HepG2 (cell line): ENCODE data around the gene HOXD4. TPM values are rescaled to one million over a fixed set of nuclear protein-coding genes. Genes with fewer than 3 reads are reported as not detected.

Experiments
- ATAC-seq: fragments of 200-7000 bp; cut with Tn5 transposase; 3 replicates; pipeline ENCODE4 v1.9.1; 2020; ENCODE audit warnings: mild to moderate bottlenecking, moderate library complexity
- BruUV-seq: library from RNA; stranded (reverse); fragments of 400-500 nt; replicated peaks from 2 replicates; lab custom pipeline; 2021; lab: Mats Ljungman, UMichigan
- CTCF ChIA-PET: fragments of 300-600 bp; formaldehyde crosslinking; extraction: SDS; loops from one replicate; lab custom pipeline; 2021; ENCODE audit warnings: low total read pairs, inconsistent platforms, low intra/inter-chr PET ratio; lab: Yijun Ruan, JAX
- POLR2A ChIA-PET: fragments of 350-600 bp; sonication (Branson Sonifier 250); formaldehyde crosslinking; loops from one replicate; lab custom pipeline; 2020; ENCODE audit warnings: antibody characterized with exemption, inconsistent platforms; lab: Yijun Ruan, JAX
- DNase-seq: peaks from one replicate; pipeline ENCODE4 v3.0.0-alpha.2; 2015; ENCODE audit warnings: low spot score
- FAIRE-seq: peaks from 3 replicates; lab custom pipeline; 2011; peaks lifted over from hg19 to GRCh38; lab: Jason Lieb, UNC
- H2AFZ ChIP-seq: one replicate; pipeline ENCODE4 v1.6.1; 2011; ENCODE audit warnings: low read length, inconsistent platforms
- H3K27ac ChIP-seq: fragments of 300-600 bp; 3 replicates; pipeline ENCODE4 v1.8.0; 2011; ENCODE audit warnings: mixed run types, mild to moderate bottlenecking, mixed read lengths, low read length, inconsistent platforms; ENCODE audit not compliant: insufficient read depth; ENCODE audit errors: extremely low read length
- H3K27me3 ChIP-seq, 2 experiments: fragments of 200-600 bp in 1 of 2; 2 replicates in 1 of 2; 3 replicates in 1 of 2; pipeline versions ENCODE4 v1.6.0 to v1.8.0; 2011; ENCODE audit warnings: low read length in 2 of 2, mild to moderate bottlenecking in 2 of 2, moderate library complexity in 2 of 2, inconsistent platforms in 1 of 2; ENCODE audit not compliant: insufficient read depth in 2 of 2, control insufficient read depth in 1 of 2
- H3K36me3 ChIP-seq, 2 experiments: fragments of 200-600 bp in 1 of 2; replicated peaks in 1 of 2; 2 replicates in 1 of 2; 3 replicates in 1 of 2; pipeline versions ENCODE4 v1.5.1 to v1.8.0; 2011; ENCODE audit warnings: low read length in 2 of 2, inconsistent platforms in 1 of 2; ENCODE audit not compliant: insufficient read depth in 2 of 2, control insufficient read depth in 1 of 2
- H3K4me1 ChIP-seq: 2 replicates; pipeline ENCODE4 v1.5.1; 2012; ENCODE audit warnings: low read length, inconsistent platforms; ENCODE audit not compliant: insufficient read depth
- H3K4me2 ChIP-seq: 2 replicates; pipeline ENCODE4 v1.6.0; 2011; ENCODE audit warnings: low read depth, low read length, inconsistent platforms
- H3K4me3 ChIP-seq, 3 experiments: fragments of 200-600 bp in 1 of 3; sonication (generic), shearing (Covaris generic) in 1 of 3; replicated peaks in 1 of 3; 2 replicates each; pipeline ENCODE4 v1.5.1; 2011 to 2016; ENCODE audit warnings: low read length in 3 of 3, inconsistent platforms in 2 of 3, low read depth in 2 of 3, mild to moderate bottlenecking in 2 of 3, control low read depth in 1 of 3, mixed read lengths in 1 of 3; ENCODE audit not compliant: insufficient read depth in 1 of 3
- H3K79me2 ChIP-seq: one replicate; pipeline ENCODE4 v1.6.1; 2011; ENCODE audit warnings: low read length, inconsistent platforms; ENCODE audit not compliant: insufficient read depth
- H3K9ac ChIP-seq: 2 replicates; pipeline ENCODE4 v1.6.0; 2011; ENCODE audit warnings: mild to moderate bottlenecking, low read depth, low read length, inconsistent platforms; ENCODE audit not compliant: insufficient read depth
- H3K9me3 ChIP-seq: 2 replicates; pipeline ENCODE4 v1.5.1; 2012; ENCODE audit warnings: mild to moderate bottlenecking, low read length
- H4K20me1 ChIP-seq: 2 replicates; pipeline ENCODE4 v1.6.0; 2011; ENCODE audit warnings: inconsistent platforms, mild to moderate bottlenecking, low read length, moderate library complexity; ENCODE audit not compliant: insufficient read depth
- ATM ChIP-seq: fragments of 450-650 bp; IDR thresholded peaks from 2 replicates; pipeline ENCODE4 v1.7.1; 2017; ENCODE audit warnings: mild to moderate bottlenecking, borderline replicate concordance
- BCL6 ChIP-seq: IDR thresholded peaks from 2 replicates; pipeline ENCODE4 v1.6.1; 2016; ENCODE audit warnings: missing genetic modification reagents, missing compliant biosample characterization
- CCAR2 ChIP-seq: fragments of 200-400 bp; formaldehyde crosslinking; optimal IDR thresholded peaks from 2 replicates; pipeline ENCODE3; 2018; ENCODE audit warnings: low read depth, mild to moderate bottlenecking, low read length, moderate library complexity
- KLF13 ChIP-seq: sonication (generic); formaldehyde crosslinking; IDR thresholded peaks from 2 replicates; pipeline ENCODE4 v1.4.0; 2020; ENCODE audit warnings: mild to moderate bottlenecking, missing genetic modification reagents
- MED8 ChIP-seq: sonication (generic); formaldehyde crosslinking; IDR thresholded peaks from 2 replicates; pipeline ENCODE4 v1.8.1; 2023; ENCODE audit warnings: mild to moderate bottlenecking, missing genetic modification reagents; ENCODE audit not compliant: insufficient replicate concordance
- NBN ChIP-seq: fragments of 450-650 bp; conservative IDR thresholded peaks from 2 replicates; pipeline ENCODE4 v1.6.1; 2017
- PRPF4 ChIP-seq: fragments of 200-400 bp; formaldehyde crosslinking; IDR thresholded peaks from 2 replicates; pipeline ENCODE4 v1.6.1; 2016; ENCODE audit warnings: low read length, low read depth; ENCODE audit not compliant: poor library complexity, severe bottlenecking
- SCMH1 ChIP-seq: sonication (generic); formaldehyde crosslinking; IDR thresholded peaks from 2 replicates; pipeline ENCODE4 v1.9.0; 2021; ENCODE audit warnings: missing genetic modification reagents, mild to moderate bottlenecking, borderline replicate concordance
- SOX6 ChIP-seq, 2 experiments: fragments of 450-650 bp in 1 of 2; sonication (generic) in 1 of 2; formaldehyde crosslinking in 1 of 2; IDR thresholded peaks; 2 replicates each; pipeline versions ENCODE4 v1.4.0 to v1.6.1; 2017 to 2020; ENCODE audit warnings: antibody characterized with exemption in 1 of 2, mild to moderate bottlenecking in 1 of 2, missing genetic modification reagents in 1 of 2
- SRSF1 ChIP-seq: fragments of 200-400 bp; formaldehyde crosslinking; optimal IDR thresholded peaks from 2 replicates; pipeline ENCODE3; 2017; ENCODE audit warnings: mild to moderate bottlenecking, low read depth, low read length, moderate library complexity
- ZBTB38 ChIP-seq: sonication (generic); formaldehyde crosslinking; IDR thresholded peaks from 2 replicates; pipeline ENCODE4 v1.5.1; 2020; ENCODE audit warnings: mild to moderate bottlenecking, missing genetic modification reagents
- ZNF20 ChIP-seq: sonication (generic); formaldehyde crosslinking; IDR thresholded peaks from 2 replicates; pipeline ENCODE4 v1.4.0; 2020; ENCODE audit warnings: mild to moderate bottlenecking, moderate library complexity, missing genetic modification reagents
- ZNF33A ChIP-seq: sonication (generic); formaldehyde crosslinking; IDR thresholded peaks from 2 replicates; pipeline ENCODE4 v1.5.1; 2020; ENCODE audit warnings: missing genetic modification reagents, mild to moderate bottlenecking, moderate library complexity, borderline replicate concordance
- ZNF776 ChIP-seq: sonication (generic); formaldehyde crosslinking; IDR thresholded peaks from 2 replicates; pipeline ENCODE4 v1.4.0; 2020; ENCODE audit warnings: mild to moderate bottlenecking, missing genetic modification reagents
- WGBS: methylation state at CpG from one replicate; pipeline ENCODE4 v1.1.6; 2017; ENCODE audit warnings: low lambda C conversion rate; 5-methylcytosine and 5-hydroxymethylcytosine counted together
- in situ Hi-C: cut with HindIII; loops from 2 replicates; pipeline ENCODE4 v1.10.0; 2017; ENCODE audit warnings: low pct_unique_long_range_greater_than_20kb; ENCODE audit not compliant: extremely low pct_ligation_motif_present
- intact Hi-C: fragments of 100-400 bp; cut with micrococcal nuclease; formaldehyde crosslinking; loops from one replicate; pipeline ENCODE4 v1.10.0; 2022; ENCODE audit not compliant: unreplicated experiment
- polyA plus RNA-seq, 8 experiments: library from polyadenylated mRNA; depleted of rRNA in 3 of 8; stranded (reverse) in 7 of 8; unstranded in 1 of 8; fragments of >200 nt; fragmentation: Illumina TruSeq in 4 of 8; extraction: Trizol in 4 of 8; gene quantifications; 2 replicates each; pipeline versions ENCODE4 v1.2.1 to v1.2.3, GENCODE V29; 2011 to 2016; ENCODE audit warnings: low read depth in 4 of 8, missing spikeins in 1 of 8, mixed read lengths in 1 of 8; ENCODE audit not compliant: insufficient read depth in 1 of 8
- total RNA-seq, 5 experiments: library from RNA; depleted of rRNA; stranded (reverse); fragments of >200 nt; fragmentation: Illumina TruSeq; extraction: Trizol; gene quantifications; 2 replicates each; pipeline ENCODE4 v1.2.3, GENCODE V29; 2016; ENCODE audit warnings: low read depth in 1 of 5
- TF ChIP-seq, protein P1 (sequence below): sonication (generic); formaldehyde crosslinking; IDR thresholded peaks from 2 replicates; pipeline ENCODE4 v1.4.0; 2020; ENCODE audit warnings: missing genetic modification reagents, borderline replicate concordance
- TF ChIP-seq, protein P2 (sequence below): sonication (generic); formaldehyde crosslinking; IDR thresholded peaks from 2 replicates; pipeline ENCODE4 v1.4.0; 2020; ENCODE audit warnings: missing genetic modification reagents
- TF ChIP-seq, protein P3 (sequence below): sonication (generic); formaldehyde crosslinking; IDR thresholded peaks from 2 replicates; pipeline ENCODE4 v1.4.0; 2020; ENCODE audit warnings: mild to moderate bottlenecking, missing genetic modification reagents

Gene HOXD4
- total and polyA plus RNA-seq, 2 of the 13 experiments (the other 11 are each of a cell fraction or from before 2014, with no cell fraction given) = not detected

DNA sequence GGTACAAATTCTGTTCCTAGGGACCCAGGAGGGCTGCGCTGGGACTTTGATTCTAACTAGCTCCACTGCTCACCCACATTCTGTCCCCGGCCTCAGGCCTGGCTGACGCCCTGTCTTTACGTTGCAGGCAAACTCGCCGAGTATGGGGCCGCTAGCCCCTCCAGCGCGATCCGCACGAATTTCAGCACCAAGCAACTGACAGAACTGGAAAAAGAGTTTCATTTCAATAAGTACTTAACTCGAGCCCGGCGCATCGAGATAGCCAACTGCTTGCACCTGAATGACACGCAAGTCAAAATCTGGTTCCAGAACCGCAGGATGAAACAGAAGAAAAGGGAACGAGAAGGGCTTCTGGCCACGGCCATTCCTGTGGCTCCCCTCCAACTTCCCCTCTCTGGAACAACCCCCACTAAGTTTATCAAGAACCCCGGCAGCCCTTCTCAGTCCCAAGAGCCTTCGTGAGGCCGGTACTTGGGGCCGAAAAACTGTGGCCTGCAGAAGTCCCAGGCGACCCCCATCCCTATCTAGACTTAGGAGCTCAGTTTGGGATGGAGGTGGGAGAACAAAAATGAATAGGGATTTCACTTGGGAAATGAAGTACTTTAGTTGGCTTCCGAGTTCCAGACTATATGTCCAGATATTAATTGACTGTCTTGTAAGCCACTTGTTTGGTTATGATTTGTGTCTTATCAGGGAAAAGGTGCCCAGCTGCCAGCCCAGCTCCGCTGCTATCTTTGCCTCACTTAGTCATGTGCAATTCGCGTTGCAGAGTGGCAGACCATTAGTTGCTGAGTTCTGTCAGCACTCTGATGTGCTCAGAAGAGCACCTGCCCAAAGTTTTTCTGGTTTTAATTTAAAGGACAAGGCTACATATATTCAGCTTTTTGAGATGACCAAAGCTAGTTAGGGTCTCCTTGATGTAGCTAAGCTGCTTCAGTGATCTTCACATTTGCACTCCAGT lies 38.6 kb downstream of the HOXD4 start:
- TF ChIP-seq CCAR2 (peak; percentile 52), NBN (no peak), SOX6 (IDR thresholded peaks at IDR 0.05) (no peak), SOX6 (CRISPR knock-in tag; IDR thresholded peaks at IDR 0.05) (peak; percentile 18; the same call in 1 of the 2 replicates), ZNF20 (CRISPR knock-in tag) (0 out of 2 replicates have a peak, but pooled peaks have one; percentile 51), BCL6 (no peak), ATM (no peak), SCMH1 (CRISPR knock-in tag) (no peak), PRPF4 (peak; percentile 29), ZBTB38 (peak; percentile 70; the same call in 1 of the 2 replicates), KLF13 (CRISPR knock-in tag) (no peak), ZNF776 (CRISPR knock-in tag) (0 out of 2 replicates have a peak, but pooled peaks have one; percentile 22), SRSF1 (no peak), ZNF33A (CRISPR knock-in tag) (no peak), MED8 (CRISPR knock-in tag) (peak; percentile 56)
- TF ChIP-seq, protein P1, sequence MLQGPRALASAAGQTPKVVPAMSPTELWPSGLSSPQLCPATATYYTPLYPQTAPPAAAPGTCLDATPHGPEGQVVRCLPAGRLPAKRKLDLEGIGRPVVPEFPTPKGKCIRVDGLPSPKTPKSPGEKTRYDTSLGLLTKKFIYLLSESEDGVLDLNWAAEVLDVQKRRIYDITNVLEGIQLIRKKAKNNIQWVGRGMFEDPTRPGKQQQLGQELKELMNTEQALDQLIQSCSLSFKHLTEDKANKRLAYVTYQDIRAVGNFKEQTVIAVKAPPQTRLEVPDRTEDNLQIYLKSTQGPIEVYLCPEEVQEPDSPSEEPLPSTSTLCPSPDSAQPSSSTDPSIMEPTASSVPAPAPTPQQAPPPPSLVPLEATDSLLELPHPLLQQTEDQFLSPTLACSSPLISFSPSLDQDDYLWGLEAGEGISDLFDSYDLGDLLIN (CRISPR knock-in tag) = no peak
- TF ChIP-seq, protein P2, sequence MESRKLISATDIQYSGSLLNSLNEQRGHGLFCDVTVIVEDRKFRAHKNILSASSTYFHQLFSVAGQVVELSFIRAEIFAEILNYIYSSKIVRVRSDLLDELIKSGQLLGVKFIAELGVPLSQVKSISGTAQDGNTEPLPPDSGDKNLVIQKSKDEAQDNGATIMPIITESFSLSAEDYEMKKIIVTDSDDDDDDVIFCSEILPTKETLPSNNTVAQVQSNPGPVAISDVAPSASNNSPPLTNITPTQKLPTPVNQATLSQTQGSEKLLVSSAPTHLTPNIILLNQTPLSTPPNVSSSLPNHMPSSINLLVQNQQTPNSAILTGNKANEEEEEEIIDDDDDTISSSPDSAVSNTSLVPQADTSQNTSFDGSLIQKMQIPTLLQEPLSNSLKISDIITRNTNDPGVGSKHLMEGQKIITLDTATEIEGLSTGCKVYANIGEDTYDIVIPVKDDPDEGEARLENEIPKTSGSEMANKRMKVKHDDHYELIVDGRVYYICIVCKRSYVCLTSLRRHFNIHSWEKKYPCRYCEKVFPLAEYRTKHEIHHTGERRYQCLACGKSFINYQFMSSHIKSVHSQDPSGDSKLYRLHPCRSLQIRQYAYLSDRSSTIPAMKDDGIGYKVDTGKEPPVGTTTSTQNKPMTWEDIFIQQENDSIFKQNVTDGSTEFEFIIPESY (CRISPR knock-in tag) = 0 out of 2 replicates have a peak, but pooled peaks have one; percentile 19
- TF ChIP-seq, protein P3, sequence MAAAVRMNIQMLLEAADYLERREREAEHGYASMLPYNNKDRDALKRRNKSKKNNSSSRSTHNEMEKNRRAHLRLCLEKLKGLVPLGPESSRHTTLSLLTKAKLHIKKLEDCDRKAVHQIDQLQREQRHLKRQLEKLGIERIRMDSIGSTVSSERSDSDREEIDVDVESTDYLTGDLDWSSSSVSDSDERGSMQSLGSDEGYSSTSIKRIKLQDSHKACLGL (CRISPR knock-in tag) = no peak
- peaks cover 72% of the 10 kb centered on the region for H3K4me1 ChIP-seq
- H3K4me2 ChIP-seq = peak overlapping the region; percentile 89
- no peak overlapping the region for H2AFZ ChIP-seq
- in situ Hi-C loops (no loop called here), intact Hi-C loops (loop anchor here (5.0 kb wide), 1 partner anchor 77 kb away; the partner anchor contains the start of gene MTX2)
- WGBS = 85% methylated on average over 27 of the region's 28 CpGs
- H3K4me3 ChIP-seq = peak overlapping the region; percentile 59 to 72 (median 68)
- no peak for ATAC-seq
- H3K27me3 ChIP-seq = peaks cover 0 to 11% of the 10 kb centered on the region in 2 experiments; a peak in 1 of 5 replicates
- CTCF ChIA-PET = no interaction called here
- H3K27ac ChIP-seq = no peak overlapping the region
- DNase-seq = no peak
- POLR2A ChIA-PET = no interaction called here
- no peaks in the 10 kb centered on the region for H4K20me1 ChIP-seq
- no peaks in the 10 kb centered on the region for H3K36me3 ChIP-seq
- H3K9me3 ChIP-seq = no peaks in the 10 kb centered on the region
- peaks cover 12% of the 10 kb centered on the region for H3K79me2 ChIP-seq
- no peak for FAIRE-seq
- BruUV-seq = TSS peak; percentile 61
- H3K9ac ChIP-seq = peak overlapping the region; percentile 52
